Measurements from ENCODE around the gene ARMH3.
A peak's percentile ranks its signal among the peaks of the same experiment; 100 is the strongest.

The ARMH3 gene

GRCh38 chr10:101827919-101828600 lies 227.9 kb downstream of the ARMH3 start:
- no peak for DNase-seq

GRCh38 chr10:101826852-101827434 lies 229.0 kb downstream of the ARMH3 start:
- no peak for DNase-seq

DNA sequence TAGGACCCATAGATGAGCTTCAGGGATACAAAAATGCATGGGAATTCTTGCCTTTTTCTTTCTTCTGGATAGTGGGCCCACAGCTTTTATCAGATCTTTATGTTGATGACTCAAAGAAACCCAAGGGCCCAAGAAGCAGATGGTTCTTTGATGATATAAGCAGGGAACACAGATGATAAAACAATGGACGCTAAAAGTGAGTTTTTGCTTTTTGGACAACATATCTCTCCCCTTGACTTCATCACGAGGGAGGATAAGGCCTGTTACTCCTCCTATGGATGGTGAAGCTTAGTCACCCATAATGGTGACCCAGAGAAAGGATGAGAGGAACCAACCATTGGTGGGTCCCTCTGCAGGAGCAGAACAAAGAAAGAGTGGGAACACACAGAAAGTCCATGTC lies 231.2 kb downstream of the ARMH3 start:
- DNase-seq = no peak

DNA sequence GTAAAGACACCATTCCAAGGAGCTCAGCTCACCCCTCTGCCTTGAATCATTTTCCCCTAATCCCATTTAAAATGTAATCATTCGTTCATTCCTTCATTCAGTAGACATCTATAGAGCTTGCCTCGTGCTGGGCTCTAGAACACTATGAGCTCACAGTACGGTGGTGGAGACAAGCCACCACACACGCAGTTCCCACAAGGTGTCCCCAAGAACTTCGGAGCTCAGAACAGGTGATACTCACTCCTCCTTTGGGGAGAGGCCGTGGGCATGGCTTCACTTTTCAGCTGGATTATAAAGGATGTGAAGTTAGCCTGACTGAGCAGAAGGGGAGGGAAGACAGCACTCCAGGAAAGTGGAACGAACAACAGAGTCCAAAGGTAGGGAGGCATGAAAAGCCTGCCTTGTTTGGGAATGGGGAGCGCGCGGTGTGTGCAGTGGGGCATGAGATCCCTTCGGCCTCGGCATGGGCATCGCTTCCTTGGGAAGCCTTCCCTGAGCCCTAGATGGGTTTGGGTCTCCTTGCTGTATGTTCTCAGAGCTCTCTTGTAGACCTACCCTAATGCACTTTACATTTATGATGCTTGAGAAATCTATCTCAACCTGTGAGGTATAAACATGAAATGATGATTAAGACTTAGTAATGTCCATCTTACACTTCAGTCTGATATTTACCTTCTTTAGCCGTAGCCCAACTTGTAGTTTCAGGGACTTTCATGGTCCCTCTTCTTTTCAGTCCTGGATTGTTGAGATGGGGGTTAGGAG lies 236.9 kb downstream of the ARMH3 start:
- DNase-seq = no peak

- peak; percentile 74 for DNase-seq
Measured at GRCh38 chr10:101818119-101818871, 237.7 kb downstream of the ARMH3 start, which contains the start of gene OGA. TSS of gene OGA (minus strand) at chr10:101818444. CDS start at chr10:101818022, 422 bp downstream.

DNA sequence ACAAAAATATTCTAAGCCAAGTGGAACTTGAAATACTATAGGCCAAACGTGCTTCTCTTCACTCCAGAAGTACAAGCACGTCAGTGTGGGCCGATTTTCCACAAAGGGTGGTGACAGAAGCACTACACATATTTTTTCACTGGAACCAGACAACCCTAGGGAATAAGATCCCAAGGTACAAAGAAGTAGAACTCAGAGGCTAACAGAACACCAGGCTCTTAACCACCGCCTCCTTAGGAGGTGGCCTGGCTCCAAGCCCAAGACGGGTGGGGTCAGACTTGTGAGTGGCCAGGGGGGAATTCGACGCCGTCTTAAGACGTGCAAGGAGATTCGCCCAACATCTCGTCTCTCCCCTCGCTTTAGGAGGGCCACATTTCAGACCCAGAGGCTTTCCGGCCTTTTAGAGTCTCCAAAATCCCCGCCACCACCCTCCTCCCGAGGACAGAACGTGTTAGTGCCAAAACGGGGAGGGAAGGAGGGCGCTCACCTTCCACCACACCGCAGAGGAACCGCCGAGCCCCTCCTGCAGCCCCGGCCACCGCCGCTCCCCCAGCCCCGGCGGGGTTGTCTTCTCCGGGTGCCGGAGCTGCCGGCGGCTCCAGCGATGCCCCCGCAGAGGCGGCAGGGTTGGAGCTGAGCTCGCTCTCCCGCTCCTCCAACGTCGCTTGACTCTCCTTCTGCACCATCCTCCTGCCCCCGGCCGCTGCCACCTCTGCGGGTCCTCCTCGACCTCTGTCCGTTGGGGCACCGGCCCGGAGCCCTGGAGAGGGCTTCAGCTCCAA lies 238.4 kb downstream of the ARMH3 start:
- DNase-seq = peak; percentile 28

DNA sequence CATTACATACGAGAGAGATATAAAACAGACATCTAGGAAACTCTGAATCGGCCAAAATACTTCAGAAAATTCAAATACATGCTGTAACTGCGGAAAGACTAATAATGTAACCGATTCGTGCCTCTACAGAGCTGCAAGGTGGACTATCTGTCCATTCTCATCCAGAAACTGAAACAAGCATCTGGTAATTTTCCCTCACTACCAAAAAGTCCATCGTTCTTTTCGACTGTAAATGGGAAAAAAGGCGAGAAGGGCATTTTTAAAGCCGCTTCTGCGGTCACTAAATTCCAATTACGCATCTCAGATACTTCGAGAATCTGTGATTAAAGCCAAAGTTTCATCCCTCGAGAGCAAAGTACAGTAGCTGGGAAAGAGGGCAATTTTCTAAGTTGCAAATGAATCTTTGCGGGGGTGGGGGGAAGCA lies 239.0 kb downstream of the ARMH3 start:
- DNase-seq = no peak

- DNase-seq = no peak
Measured at GRCh38 chr10:101816376-101816775, 239.6 kb downstream of the ARMH3 start.

GRCh38 chr10:101814466-101815071 lies 241.4 kb downstream of the ARMH3 start:
- DNase-seq = no peak

GRCh38 chr10:101812606-101813005 lies 243.4 kb downstream of the ARMH3 start:
- no peak for DNase-seq

GRCh38 chr10:101807158-101807557 lies 248.8 kb downstream of the ARMH3 start:
- DNase-seq = no peak

DNA sequence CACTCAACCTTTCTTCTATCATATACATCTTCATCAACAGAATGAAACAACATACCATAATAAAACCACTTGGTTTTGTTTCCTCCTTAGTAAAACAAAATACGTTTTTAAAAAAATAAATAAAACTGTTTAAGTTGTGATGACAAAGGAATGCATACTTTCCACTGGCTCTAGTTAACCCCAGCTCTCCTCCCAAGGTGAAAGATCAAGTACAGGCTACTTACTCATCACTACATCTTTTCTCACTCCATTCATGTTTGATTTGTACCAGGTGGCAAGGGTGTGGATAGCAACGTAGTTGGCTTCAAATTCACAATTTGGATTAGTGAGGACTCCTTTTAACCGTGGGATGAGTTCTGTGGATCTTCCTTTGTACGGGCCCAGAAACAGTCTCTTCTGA lies 252.5 kb downstream of the ARMH3 start:
- DNase-seq = no peak

DNA sequence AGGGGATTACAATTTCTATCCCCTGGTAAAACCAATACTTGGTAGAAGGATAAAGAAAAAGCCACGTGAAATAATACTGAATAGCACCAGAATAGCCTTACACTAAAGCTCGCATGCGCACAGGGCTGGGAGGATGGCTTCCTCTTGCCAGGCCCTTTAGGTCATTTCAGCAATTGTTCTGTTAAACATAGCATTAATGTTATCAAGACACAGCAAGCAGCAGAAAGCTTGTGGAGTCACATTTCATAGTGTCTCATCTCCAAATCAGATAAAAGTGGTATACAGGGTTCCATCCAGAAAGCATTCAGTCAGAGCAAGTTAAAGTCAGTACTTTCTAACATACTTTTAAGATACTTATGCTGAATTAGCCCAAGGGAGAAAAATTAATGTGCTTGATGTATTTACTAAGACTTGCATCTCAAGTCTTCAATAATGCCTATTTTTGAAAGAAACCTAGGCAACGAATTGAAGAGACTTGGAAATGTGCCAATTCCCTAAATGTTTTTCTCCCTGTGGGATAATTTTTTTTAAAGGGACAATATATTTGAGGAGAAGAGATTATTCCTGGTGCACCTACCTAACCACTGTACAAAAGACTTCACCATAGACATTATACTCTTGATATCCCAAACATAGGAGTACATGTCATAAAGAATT lies 258.4 kb downstream of the ARMH3 start:
- no peak for DNase-seq
